ENCODE measurements around the gene BMP8A.

GRCh38 chr1:39474810-39475209 is 16.6 kb upstream of the BMP8A start:
- TF ChIP-seq YY1 (IDR thresholded peaks at IDR 0.05; ENCODE audit: low read depth, low read length) (no peak), REST (IDR thresholded peaks at IDR 0.05; ENCODE audit: low read depth, low read length) (no peak), DPF2 (IDR thresholded peaks at IDR 0.05) (no peak), SPI1 (IDR thresholded peaks at IDR 0.05; ENCODE audit: borderline replicate concordance, insufficient read depth, low read depth, low read length) (no peak), EZH2 (IDR thresholded peaks at IDR 0.05; ENCODE audit: borderline replicate concordance, control insufficient read depth, low read depth, low read length) (no peak), GABPA (IDR thresholded peaks at IDR 0.05; ENCODE audit: low read depth) (no peak)

Data from GM12878 (cell line).